Tibial nerve (tissue), 3 donors: Measurements from ENCODE around the gene PREX1.

Source experiments
- CTCF ChIP-seq, 5 experiments: fragments of 200-600 bp in 3 of 5; fragments of 450-650 bp in 2 of 5; sonication (generic) in 3 of 5; IDR thresholded peaks; one replicate each; pipeline ENCODE4 v1.5.1; 2016 to 2019; ENCODE audit warnings: antibody characterized with exemption in 5 of 5, mild to moderate bottlenecking in 3 of 5, moderate library complexity in 2 of 5
- POLR2A ChIP-seq, 2 donors: fragments of 450-650 bp; IDR thresholded peaks; one replicate each; pipeline ENCODE4 v1.6.1; 2017; ENCODE audit warnings: antibody characterized with exemption in 2 of 2, mild to moderate bottlenecking in 2 of 2, moderate library complexity in 2 of 2

- TF ChIP-seq CTCF (IDR thresholded peaks at IDR 0.05): no peak
- no peak for TF ChIP-seq POLR2A (IDR thresholded peaks at IDR 0.05)
Observed at GRCh38 chr20:48604426-48604825, 223.4 kb downstream of the PREX1 start.
